GM18520 (cell line): ENCODE results near the gene ARHGAP27.
"Not testable (repeated sequence)": the region's sequence is repeated elsewhere in the genome, so short reads cannot be mapped to it uniquely, and the experiment has no call there.

Experiments
- ATAC-seq: cut with Tn5 transposase; IDR thresholded peaks from one replicate; pipeline ENCODE4 v1.9.1; 2021; ENCODE audit not compliant: unreplicated experiment

The ARHGAP27 gene

DNA sequence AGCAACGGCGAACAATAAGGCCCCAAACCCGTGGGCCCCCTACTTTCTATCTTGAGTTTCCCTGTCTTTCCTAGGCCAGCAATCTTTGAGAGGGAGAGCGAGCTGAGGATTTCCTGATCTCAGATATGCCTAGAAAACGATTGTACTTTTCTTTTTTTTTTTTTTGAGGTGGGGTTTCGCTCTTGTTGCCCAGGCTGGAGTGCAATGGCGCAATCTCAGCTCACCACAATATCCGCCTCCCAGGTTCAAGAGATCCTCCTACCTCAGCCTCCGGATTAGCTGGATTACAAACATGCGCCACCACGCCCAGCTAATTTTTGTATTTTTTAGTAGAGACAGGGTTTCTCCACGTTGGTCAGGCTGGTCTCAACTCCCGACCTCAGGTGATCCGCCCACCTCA is 15.0 kb upstream of the ARHGAP27 start:
- ATAC-seq: not testable (repeated sequence)

DNA sequence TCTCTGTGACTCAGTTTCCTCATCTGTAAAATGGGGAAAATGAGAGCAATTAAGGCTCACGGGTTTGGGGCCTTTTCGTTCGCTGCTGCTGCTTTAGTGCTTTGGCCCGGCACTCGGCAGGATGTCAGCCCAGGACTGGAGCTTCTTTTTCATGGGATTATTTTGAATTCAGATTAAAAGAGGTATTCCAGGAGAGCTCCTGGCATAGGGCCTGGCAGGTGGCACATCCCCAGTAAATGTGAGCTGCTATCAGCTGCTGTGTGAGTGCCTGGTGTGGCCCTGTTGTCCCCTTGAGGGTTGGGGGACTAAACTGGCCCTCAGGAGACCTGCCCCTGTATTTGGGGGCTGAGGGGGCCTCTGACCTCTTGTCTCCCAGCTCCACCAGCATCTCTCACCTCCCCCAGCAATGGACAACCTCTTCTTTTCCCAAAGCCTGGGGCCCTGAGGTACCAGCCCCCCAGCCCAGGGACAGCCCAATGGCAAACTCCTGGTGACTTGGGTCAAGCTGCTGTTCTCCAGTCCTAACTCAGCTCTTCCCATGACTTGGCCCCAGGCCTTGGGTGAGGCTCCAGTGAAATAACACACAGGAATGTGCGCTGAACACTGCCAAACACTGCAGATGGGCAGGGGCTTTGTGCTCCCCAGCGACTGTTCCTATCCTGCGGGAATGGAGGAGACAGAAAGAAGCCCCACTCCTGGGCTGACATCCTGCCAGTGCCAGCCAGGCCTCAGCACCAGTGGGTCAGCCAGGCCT is 14.4 kb upstream of the ARHGAP27 start:
- ATAC-seq: not testable (repeated sequence)

DNA sequence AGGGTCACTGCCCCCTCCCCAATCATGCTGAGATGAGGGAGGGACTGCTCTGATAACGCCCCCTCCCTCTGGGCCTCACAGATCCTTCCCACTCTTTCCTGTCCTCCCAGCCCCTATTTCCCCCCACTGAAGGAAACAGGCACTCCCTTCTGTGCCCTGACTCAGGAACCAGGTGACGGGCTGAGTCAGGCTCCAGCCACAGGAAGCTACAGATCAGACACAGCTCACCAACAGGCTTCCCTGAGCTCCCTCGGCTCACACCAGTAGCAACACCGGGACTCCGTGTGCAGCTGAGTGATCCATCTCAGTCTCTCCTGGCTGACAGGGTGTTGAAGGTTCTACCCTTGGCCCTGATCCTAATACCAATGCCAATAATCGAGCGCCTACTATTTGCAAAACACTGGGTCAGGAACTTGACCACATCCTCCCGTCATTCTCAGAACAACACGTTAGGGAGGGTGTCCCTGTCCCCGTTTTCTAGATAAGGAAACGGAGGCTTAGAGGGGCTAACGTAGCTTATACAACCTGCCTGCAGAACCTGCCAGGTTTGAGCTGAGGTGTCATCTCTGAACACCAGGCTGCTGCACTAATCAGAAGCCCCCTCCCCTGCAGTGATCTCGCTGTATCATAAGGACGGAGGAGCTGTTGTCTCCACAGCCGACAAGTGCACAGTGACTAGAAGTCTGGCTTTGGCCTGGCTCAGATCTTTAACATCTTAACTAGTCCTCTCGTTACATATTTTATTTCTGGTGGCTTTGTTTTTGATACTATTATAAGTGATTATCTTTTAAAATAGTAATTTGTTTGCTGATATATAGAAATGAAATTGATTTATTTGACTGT is 13.5 kb upstream of the ARHGAP27 start:
- not testable (repeated sequence) for ATAC-seq

DNA sequence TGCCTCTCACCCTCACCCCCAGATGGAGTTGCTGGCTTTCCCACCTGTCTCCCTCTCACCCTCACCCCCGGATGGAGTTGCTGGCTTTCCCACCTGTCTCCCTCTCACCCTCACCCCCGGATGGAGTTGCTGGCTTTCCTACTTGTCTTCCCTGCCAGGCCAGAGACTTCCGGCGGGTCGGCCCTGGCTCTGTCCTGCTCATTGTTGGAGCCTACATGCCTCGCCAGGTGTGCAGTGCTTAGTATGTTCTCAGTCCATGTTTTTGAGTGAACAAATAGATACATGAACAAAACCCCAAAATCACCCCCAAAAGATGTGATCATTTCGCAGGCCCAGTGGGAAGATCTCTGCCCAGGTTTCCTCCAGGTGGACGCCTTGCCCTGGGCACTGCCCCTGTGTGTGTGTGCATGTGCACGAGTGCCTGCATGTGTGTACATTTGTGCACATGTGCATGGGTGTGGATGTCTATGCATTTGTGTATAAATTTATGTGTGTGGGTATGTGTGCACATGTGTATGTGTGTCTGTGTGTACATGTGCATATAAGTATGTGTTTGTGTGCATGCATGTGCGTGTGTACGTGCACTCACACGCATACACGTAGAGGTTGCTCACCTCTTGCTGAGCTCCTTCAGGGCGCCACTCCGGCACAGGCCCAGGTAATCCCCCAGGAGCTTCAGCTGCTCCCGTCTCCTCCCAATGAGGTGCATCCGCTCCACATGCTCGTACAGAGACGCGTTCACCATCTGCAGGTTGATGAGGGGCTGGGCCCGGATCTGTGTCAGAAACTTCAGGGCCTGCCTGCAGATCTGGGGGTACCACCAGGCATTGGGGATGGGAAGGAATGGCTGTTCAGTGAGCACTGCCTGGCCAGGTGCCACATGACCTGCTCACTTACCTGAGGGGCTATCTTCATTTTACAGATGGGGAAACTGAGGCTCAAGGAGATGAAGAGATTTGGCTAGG is 12.5 kb upstream of the ARHGAP27 start:
- not testable (repeated sequence) for ATAC-seq

DNA sequence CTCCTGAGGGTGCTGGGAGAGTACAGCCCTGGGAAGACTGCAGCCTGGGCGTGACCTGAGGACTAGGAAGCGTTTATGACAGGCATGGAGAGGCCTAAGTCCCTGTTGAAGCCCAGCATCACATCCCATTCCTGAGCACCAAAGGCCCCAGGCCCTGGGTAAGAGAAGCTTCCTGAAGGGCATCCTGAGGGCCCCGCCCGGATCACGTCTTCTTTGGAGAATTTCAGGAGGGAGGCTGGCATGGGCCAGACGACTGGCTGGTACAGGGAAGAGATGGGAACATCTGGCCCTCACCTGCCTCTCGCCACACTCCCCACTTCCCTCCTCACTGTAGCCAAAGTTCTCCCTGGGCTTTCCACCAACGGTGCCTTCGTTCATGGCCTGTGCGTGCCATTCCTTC is 11.6 kb upstream of the ARHGAP27 start:
- ATAC-seq: not testable (repeated sequence)

DNA sequence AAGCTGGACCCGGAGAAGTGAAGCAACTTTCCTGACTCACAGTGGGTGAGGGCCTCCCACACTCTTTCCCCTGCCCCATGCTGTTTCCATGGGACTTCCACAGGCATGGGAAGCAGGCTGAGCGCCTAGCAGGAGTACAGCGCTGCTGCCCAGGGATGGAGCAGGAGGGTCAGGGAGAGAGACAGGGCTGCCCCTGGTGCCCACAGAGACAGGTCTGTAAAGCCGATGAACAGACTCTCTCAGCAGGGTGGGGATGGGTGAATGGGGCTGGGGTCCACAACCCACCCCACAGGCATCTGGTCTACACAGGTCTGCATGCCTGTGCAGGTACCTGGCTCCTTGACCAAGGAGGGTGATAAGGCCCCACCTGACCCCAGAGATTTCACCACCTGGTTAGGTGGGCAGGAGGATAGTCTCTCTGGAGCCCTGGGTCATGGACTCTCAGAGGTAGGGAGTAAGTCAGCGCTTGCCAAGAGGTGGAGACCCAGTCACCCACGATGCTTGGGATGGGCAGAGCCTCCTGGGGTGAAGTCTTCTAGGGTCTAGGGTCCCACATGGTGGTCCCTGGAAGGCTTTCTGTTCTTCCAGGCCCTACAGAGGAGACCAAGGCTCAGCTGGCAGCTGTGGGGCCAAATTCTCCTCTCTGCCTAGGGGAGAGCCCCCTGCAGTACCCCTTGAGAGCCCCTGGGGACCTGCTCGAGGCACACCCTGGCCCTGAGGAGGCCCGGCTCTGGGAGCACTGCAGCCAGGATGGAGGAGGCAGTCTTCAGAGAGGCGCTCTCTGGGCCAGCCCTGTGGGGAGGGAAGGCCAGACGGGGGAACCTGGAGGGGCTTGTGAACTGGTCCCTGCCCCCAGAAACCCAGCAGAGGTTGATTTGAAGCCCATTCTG is 10.9 kb upstream of the ARHGAP27 start:
- ATAC-seq: not testable (repeated sequence)

DNA sequence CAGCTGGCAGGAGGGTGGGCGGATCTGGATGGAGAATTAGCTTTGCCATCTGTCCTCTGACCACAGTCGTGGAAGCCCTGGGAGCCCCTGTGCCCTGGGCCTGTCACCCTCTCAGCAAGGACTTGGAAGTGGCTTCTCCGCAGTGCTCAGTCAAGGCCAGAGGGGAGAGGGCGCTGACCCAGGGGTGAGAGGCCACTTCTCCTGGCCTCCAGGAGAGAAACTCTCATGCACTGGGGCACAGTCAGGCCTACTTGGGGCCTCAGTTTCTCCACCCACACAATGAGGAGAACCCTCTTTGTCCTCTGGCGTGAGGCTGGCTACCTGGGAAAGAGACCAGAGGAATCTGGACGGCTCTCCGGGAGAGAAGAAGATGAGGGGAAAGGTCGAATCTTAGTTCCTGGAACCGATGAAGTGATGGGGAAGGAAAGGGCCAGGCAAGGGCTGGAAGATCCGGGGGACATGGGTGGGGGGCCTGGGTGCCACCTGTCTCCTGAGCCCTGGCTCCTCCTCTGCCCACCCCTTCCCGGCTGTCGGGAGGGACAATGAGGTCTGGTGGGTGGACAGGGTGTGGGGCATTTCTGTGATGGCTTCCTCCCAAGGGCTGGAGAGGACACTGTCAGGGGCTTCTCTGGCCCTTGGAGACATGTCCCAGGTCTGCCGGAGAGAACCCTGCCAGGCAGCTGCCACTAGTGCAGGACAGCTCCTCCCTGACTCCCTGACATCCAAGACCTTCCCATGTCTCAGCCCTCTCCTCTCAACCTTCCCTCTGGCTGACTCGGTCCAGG is 9.0 kb upstream of the ARHGAP27 start:
- no peak for ATAC-seq

DNA sequence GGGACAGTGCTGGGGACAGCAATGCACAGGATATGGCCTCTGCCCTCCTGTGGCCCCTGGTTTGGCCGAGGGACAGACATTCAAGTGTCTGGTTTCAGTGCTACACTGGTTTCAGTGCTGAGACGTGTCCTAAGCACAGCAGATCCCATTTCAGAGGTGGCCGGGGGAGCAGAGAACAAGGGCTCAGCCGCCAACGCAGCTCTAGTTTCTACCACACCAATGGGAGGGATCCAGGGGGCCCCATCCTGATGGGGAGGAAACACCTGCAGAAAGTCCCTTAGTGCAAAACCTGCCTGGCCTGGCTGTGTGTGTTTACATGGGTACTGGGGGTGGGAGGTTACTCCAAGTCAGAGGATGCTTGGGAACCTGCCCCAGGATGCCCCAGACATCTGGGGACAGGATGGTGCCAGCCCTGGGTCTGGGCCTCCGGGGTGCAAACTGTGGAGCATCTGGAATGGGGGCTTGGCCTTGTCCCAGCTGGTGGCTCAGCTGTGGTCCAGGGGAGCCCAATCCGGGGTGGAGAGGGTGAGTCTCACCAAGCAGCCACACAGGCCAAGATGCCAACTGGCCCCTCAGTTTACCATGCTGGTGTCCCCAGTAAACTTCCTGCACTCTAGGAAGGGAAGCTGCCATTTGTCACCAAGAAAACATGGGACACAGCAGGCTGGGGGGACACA is 8.3 kb upstream of the ARHGAP27 start:
- ATAC-seq: not testable (repeated sequence)

DNA sequence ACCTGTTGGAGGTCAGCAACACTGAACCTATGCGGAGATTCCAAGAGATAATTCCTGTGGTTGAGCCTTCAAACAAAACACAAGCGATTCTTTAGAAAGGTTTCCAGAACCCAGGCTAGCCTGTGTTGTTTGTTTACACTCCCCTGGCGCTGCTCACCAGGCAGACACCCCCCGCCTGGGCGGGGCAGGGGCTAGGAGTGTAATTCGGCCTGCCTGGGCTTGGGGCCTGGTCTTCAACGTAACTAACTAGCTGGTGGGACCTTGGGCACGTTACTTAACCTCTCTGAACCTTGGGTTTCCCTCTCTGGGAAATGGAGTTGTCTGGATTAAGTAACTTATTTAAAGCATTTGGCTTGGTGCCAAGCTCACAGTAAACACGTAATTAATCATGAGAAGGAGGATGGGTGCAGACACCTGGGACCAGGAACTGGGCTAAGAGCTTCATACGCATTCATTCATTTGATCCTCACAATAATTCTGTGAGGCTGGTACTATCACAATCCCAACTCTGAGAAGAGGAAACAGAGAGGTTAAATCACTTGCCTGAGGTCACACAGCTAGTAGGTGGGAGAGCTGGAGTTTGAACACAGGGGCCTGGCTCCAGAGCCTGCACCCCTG is 7.6 kb upstream of the ARHGAP27 start:
- no peak for ATAC-seq

DNA sequence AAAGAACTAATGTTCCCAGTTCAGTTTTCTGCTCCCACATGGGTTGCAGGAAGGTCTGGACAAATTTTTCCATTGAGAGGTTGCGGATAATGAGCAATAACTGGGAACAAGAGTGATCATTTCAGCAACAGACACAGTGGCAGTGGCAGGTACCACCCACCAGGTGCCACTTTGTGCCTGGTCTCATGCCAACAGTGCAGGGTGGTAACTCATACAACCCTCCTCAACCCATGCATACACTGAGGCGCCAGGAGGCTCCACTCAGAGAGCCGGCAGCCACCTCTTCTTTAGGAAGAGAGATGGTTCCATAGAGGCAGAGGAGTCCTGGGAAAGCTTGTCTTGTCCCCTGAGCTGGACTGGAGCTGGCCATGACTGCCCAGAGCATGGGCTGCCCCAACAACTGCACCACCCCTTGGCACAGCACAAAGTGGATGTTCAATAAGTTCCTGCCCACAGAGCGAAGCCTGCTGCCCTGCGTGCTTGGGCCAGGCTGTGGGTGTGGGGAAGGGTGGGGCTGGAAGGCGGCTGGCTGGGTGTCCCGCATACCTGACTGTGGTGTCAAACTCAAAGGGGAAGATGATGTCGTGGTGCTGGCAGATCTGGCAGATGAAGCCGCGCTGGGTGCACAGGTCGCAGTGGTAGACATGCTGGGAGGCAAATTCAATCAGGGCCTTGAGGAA is 6.4 kb upstream of the ARHGAP27 start:
- ATAC-seq: no peak

DNA sequence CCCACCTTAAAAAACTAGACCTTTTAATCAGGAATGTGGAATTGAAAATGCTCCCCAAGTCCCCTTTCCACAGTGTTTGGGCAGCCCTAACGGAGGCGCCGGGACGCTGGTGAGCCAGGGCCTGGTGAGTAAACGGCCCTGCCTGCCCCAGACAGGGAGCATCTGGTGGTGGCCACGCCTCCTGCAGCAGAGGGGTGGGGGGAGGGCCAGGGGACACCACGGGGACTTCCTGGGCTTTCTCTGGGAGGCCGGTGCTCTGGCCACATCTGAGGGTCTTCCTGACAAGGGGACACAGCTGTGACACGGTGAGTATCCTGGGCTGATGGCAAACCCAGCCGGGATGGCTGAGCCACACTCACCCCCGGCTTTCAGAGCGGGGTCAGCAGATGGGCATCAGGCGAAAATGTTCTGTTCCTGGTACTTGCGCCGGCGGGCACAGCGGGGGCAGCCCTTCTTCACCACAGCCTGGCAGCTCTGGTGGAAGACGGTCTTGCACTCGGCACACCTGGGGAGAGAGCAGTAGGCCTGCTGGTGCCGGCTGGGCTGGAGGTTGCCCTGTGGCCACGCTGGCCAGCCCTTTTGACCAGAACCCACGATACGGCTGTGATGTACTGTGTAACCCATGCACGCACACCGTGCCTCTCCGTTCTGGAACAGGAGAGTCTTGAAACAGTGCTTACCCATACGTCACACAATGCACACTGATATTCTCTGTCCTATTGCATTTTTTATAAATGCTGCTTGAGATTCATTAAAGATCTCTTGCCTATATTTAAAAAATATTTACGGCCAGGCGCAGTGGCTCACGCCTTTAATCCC is 5.0 kb upstream of the ARHGAP27 start:
- no peak for ATAC-seq

DNA sequence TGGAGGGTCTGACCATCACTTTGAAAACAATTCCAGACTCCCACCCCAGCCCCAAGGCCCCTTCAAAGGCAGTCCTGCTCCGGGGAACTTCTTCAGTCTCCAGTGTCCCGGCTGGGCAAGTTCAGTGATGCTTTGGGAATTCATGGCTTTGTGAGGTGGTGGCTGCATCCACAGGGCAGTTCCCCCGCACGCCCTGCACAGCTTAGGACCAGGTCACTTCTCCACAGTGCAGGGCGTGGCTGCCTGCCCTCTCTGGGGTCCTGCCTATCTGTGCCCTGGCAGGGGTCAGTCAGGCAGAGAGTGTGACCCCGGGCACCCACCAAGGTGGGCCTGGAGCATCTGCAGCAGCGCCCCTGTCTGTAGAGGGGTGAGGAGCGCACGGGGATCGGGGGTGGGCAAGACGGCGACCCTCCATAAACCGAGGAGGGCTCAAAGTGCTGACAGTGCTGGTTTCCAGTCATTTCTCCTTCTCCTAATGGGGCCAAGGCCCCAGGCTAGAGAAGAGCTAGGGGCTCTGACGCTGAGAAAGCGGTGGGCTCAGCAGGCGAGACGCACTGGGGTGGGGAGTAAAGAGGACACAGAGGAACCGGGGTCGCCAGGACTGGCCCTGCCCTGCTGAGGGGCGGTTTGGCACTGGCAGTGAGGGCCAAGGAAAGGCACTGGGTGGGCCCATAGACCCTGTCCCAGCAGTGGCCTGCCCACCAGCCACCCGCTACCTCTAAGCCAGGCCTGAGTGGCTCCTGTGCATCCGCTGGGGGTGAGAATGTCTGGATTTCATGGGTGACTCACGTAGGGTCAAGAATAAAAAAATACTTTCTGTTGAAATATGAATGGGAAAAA is 4.2 kb upstream of the ARHGAP27 start:
- ATAC-seq: no peak

DNA sequence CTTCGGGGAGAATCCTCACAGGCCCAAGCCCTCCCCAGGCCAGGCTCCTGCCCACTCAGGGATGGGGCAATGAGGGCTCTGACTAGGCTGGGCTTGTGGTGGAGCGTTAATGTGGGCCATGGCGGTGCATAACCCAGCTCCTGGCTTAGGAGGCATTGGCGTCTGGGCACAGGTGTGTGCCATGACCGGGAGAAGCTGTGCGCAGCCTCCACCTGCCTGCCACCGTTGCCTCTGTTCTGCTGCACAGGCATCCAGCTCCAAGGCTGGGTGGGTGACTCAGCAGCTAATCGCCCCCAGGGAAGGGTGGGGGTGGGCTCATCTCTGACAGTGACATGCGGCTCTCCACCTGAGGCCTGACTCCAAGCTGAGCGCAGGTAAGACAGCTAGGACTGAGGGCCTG is 3.5 kb upstream of the ARHGAP27 start:
- no peak for ATAC-seq

DNA sequence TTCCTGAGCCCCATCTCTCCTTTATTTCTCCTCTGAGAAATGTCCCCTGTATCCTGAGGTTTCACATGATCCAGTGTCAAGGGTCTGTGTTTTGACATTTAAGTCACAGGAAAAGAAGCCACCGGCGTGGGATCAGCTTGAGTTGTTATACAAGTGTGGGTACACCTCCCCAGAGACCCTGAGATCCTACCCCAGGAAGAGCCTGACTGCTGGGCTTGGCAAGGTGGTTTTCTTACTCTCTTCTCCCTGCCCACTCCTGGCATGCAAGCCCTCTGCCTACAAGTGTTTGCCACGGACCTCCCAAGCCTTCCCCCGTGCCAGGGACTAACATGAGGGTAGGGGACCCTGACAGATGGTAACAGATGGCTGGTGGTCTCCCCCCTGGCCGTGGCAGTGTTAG is 2.8 kb upstream of the ARHGAP27 start:
- no peak for ATAC-seq

DNA sequence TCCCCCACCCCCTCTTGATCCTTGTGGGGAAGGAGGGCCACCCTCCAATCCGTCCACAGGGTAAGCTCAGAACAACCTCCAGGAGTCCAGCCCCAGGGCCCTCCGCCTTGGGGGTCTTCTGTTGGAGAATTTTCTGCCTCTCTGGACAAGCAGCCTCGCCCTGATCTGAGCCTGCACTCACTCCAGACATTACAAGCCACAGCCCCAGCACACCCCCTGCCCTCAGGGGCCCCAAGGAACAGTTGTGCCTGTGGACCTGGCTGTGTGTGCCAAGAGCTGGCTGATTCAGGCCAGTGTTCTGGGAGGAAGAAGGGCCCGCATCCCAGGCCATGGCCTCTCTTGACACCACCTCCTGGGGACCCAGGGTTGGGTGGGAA is 477 bp upstream of the ARHGAP27 start:
- no peak for ATAC-seq
